ENCODE results near the gene CISD3. TPM values are rescaled to one million over a fixed set of nuclear protein-coding genes. Genes with fewer than 3 reads are reported as not detected.

CISD3 gene
- total RNA-seq, 1 experiment from 2014 or later = 9.9 TPM

DNA sequence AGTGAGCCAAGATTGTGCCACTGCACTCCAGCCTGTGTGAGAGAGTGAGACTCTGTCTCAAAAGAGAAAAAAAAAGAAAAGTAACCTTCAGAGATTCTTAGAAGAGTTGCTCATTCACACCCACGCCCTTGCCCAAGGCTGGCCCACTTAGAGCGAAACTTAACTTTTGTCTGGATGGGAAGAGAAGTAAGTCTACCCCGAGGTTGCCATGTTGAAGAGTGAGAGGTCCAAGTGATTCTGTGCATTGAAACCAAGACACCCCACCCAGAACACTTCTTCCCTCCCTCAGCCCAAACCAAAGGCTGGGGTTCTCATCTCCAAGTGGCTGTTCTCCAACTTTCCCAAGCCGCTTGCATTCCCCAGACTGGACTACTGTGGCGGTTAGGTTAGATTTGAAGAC, 2.4 kb upstream of the CISD3 start:
- DNase-seq (ENCODE audit: low read depth) = no peak

DNA sequence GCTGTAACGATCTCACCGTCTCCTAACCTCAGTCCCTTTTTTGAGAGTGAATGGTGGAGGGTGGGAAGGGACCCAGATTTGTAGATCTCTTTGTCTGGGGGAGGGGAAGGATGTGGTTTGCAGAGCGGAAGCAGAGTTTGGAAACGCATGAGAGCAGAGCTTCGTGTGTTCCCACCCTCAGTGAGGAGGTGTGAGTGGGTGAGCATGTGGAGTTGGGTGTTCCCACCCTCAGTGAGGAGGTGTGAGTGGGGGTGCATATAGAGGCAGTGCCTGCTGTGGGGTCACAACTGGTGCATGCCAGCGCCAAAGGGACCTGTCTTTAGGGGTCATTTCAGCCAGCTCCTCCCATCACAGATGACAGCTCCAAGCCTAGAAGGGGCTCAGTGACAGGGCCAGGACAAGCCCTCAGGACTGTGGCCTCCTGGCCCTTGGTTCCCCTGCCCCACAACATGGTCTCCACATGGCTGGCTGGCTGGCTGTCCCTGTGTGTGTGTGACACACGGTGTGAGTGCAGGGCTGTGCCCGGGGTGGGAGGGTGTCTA, 1.8 kb upstream of the CISD3 start:
- no peak for DNase-seq (ENCODE audit: low read depth)

DNA sequence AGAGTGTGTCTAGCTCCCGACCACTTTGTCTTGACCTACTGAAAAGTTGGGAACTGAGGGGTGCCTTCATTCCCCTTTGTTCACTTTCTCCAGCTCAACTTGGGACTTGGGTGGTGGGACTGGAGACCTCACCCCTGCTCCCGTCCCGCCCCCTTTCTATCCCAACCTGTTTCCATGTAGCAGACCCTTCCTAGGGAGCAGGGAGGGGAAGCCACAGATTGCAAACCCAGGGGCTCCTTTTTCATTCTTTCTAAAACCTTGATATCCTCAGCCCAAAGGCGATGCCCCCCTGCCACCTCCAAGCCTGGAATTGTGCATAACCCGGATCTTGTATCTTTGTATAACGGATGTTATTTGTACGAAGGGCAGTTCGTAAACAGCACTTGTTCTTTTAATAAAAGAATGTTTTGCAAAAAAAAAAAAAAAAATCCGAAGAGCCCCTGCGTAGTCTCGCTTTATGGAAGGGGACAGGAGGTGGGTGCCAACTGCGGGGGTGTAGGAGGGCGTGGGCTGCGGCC, 714 bp upstream of the CISD3 start:
- no peak for DNase-seq (ENCODE audit: low read depth)

DNA sequence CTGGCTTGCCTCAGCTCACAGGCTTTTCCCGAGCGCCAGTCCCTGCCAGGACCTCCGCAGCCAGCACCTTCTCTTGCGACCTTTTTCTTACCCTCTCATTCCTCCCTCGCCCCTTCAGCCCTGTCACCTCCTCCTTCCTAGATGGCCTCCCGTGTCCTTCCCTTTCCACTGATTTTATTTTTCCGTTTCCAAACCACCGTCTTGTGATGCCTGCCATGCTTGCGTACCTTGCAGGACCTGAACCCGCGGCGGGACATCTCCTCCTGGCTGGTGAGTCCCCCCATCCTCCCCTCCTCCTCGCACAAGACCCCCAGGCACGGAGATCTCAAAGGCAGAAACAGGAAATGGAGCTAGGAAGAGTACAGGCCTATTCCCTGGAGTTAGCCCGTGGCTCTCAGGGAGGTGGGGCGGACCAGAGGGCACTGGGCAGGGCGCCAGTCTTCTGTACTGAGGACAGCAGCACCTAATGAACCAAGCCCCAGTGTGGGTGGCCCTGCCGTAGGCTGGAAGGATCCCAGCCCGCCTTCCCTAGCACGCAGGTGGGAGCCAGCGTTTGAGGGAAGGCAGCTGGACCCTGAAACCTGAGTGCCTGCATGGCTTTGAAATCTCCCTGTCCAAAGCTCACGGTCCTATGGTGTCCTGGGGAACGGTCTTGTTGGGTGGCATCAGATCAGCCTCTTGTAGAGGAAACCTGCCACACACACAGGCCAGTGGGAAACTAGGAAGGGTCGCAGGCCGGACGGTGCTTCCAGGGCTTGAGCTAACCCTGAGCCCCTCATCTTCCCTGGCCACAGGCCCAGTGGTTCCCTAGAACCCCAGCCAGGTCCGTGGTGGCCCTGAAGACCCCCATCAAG, 612 bp downstream of the CISD3 start:
- peak; percentile 65 for DNase-seq (ENCODE audit: low read depth)

DNA sequence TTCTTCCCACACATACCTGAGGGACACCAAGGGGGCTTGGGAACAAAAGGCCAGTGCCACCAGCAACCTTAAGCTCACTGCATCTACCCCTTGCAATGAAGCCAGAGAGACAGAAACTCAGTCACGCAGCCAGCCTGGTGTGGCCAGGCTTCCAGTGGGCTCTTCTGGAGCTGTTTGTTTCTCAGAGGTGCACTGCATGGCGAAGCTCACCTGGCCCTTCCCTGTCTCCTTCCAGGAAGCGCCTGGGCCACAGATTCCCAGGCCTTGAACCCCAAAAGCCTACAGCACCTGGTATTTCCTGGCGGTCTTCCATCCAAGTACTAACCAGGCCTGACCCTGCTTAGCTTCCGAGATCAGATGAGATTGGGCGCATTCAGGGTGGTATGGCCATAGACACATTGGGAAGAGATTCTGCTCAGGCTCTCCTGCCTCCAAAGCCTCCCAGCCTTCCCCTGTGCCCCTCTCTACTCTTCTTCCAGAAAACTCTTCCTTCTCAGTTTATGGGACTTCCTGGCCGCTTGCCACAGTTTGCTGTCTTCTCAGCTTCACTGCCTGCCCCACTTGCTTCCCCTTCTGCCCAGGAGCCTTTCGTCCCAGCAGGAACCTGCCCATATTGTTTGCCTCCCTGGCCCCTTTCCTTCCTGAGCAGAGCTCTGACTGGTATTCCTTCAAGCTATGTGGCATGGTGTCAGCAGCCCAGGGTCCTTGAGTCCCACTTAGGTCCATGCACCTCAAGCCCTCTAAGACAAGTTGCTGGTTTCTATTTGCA, 1.6 kb downstream of the CISD3 start:
- no peak for DNase-seq (ENCODE audit: low read depth)

DNA sequence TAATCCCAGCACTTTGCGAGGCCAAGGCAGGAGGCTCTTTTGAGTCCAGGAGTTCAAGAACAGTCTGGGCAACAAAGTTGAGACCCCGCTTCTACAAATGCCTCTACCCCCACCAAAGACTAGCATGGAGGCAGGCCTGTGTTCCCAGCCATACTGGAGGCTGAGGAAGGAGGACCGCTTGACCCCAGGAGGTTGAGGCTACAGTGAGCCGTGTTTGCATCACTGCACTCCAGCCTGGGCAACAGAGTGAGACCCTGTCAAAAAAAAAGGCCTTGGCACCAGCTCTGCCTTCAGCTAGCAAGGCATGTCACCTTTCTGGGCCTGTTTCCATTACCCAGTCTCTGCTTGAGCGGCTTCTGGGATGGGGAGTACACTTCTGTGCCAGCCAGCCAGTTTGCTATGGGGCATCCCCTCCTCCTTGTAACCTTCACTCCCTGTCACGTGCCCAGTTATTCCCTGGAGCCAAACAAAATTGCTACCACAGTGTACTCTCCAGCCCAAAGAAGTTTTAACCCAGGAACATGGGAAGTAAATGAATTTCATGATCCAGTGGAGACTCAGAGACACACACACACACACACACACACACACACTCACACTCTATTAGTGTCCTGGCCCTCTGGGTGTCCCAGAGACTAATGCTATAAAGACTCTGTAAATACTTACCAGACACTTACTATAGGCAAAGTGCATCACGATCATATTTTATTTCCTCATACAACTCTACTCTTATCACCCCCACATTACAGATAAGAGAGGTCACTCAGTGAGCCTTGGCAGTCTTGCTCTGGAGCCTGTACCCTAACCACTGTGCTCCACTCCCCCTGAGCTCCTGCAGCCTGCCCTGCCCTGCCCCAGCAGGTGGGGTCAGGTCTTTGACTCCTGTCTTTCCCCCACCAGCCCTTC, 2.5 kb downstream of the CISD3 start:
- DNase-seq (ENCODE audit: low read depth) = no peak

DNA sequence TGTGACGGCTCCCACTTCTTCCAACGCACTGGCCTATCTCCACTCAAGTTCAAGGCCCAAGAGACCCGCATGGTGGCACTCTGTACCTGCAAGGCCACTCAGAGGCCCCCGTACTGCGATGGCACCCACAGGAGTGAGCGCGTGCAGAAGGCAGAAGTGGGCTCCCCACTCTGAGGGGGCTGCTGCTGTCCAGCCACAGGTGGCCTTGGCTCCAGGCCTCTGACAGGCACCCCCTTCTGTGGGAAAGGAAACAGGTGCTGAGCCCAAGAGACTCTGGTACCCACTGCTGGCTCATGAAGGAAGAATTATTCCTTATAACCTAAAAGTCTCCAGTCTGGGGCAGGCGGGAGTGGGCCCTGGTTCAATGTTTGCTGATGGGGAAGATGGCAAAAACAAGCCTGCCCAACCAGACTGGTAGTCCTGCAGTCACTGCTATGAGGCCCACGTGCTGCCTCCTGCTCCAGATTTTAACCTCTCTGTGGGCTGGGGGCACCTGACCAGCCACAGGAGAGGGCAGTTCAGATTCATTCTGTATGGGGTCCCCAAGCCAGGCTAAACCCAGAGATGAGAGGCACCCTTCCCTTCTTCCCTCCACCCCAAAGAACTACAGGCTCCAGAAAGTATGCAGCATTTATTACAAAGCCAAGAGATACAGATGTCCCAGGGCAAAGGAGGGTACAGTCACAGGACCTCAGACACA, 3.3 kb downstream of the CISD3 start:
- DNase-seq (ENCODE audit: low read depth) = no peak

DNA sequence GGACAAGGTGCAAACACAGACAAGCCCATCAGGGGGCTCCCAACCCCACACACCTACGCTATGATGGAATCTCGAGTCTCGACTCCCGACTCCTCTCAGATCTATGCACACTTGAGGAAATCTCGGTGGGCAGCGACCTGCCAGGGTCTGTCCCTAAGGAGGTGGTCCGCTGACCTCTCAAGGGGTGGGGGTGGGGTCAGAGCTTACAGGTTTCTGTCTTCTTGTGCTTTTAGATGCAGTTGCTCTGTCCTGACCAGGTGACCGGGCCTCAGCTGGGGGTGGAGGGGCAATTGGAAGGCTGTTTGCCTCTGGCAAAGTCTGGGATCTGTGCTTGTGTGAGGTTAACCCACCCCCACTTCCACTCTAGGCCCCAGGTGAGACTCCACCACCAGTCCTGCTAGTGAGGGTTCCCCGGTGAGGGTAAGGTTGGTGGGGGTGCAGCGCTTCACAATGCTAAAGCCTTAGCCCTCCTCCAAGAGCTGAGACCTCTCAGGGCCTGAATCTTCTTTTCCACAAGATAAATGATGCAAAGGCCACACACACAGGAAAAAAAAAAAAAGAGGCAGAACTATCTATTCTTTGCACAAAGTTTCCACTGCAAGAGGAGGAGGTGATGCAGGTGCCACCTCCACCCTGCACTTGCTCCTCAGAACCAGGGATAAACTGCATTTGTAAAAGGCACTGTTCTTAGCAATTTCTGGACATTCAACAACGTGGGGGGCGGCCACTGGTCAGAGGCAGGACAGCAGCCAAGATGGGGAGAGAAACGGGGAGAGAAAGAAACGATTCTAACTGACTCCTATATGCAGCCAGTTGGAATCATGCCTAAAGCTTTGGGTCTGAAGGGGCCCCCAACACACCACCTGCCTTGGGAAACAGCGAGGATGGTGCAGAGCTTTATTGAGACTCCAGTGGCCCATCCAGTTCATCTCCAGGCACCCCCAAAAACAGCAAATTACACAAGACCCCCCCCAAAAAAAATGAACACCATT, 4.1 kb downstream of the CISD3 start:
- no peak for DNase-seq (ENCODE audit: low read depth)

DNA sequence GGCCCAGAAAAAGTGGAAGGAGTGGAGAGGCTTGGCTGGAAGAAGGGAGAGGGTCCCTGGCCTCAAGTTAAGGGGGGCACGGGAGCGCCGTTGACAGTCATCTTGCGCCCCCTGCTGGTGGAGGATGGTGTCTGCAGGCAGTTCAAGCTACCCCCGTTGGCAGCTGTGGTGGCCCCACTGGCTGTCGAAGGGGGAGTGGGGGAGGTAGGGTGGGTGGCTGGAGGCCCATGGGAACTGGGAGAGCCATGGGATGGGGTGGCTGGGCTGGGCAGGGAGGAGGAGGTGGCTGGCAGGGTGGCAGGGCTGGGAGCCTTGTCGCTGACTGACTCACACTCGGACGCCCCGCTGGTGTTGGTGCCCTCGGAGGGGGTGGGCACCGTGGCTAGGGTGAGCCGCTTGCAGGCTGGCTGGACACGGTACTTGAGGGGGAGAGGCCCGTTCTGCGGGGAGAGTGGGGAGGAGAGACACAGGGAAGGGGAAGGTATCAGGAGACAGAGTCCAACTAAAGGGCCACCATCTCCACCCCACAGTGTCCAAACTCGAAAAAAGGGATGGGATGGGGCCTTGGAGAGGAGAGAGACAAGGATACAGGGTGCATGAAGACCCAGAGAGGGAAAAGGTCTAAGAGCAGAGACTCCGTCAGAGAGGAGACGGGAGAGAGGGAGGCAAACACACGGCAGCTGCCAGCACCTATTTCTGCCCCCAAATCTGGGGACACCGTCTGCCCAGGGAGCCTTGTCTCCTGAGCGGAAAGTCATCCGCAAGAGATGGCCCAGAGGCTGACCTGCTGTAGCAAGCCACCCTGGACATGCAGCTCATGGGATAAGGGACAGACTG, 5.2 kb downstream of the CISD3 start:
- no peak for DNase-seq (ENCODE audit: low read depth)

DNA sequence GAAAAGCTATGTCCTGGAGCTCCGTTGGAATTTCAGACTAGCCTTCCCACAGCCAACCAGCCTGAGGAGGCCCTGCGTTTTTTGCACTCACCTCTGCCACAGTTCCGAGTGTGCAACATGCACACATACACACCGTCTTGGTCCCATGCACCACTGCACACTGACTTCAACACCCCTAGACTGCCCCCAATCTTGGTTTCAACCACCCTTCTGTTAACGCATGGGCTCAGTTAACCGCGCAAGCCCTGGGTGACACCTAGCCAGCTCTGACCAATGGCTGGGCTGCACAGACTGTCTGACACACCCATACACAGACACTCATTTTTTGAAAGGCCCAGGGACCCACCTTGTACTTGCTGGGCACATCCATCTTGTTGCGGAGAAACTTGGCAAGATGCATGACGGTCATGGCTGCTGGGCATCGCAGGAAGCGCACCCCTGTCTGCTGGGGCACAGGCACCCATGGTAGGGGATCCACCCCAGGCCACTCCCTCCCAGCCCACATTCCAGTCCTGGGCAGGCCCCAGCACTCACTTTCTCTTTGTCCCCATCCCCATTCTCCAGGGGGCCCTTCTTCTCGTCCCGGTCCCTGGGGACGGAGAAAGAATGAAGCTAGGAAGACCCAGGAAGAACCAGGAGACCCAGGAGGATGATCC, 8.0 kb downstream of the CISD3 start:
- no peak for DNase-seq (ENCODE audit: low read depth)

DNA sequence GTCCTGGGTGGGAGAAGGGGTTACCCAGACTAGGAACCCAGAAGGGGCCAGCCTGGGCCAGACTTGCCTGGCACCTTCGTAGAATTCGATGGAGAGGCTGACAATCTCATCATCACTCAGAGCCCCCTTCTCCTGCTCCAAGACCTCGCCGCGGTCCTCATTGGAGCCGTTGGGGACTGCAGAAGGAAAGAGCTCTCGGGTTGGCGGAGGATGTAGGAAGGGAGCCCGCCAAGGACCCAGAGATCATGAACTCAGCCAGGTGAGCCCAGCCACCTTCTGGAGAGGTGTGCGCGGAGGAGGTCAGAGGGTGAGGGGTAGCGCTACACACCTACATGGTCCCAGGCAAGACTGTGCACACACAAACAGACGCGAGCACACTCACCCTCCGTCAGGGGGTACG, 8.5 kb downstream of the CISD3 start:
- no peak for DNase-seq (ENCODE audit: low read depth)

DNA sequence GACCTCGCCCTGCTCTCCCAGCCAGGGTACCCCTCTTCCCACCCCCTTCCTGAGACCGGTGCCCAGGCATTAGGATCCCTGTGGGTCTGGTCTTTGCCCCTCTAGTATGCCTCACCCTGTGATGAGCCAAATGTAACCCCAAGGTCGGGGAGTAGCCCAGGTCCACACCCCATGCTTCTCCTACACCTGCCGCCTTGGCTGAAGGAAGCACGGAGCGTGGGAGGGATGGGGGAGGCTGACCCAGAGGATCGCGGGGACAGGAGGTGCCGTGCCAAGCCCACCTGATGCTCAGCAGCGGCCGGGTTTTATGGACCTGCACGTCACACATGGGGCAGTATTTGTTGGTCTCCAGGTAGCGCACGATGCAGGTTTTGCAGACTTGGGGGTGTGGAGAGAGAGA, 9.2 kb downstream of the CISD3 start:
- no peak for DNase-seq (ENCODE audit: low read depth)

DNA sequence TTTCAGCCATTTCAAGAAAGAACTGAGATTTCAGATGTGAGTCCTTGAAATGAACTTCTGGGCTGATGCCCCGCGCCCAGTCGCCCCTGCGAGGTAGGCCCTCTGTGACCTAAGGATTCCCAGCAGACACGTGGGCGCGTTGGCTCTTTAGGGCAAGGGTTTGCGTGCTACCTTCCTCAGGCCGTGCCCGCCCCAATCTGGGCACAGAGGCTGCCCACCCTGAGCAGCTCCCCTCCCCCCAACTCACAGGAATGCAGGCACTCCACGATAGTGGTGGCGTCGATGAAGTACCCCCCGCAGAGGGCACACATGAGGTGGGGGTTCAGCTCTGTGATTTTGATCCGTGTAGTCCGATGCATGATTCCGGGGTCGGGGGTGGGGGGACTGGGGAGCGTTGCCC, 9.9 kb downstream of the CISD3 start:
- DNase-seq (ENCODE audit: low read depth) = no peak

DNA sequence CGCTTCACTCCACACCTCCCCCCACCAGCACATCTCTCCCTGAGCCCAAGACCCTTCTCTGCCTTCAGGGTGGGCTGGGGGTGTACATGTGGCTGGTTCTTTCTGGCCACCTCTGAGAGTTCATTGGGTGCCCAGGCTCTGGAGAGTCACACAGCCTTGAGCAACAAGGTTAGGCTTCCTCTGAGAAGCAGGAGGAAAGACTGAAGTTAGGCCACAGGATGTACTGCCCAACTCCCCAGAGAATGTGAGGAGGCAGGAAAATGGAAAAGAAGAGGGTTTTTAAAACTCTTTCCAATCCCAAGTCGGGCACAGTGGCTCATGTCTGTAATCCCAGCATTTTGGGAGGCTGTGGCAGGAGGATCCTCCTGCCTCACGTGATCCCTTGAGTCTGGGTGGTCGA, 10.7 kb downstream of the CISD3 start:
- no peak for DNase-seq (ENCODE audit: low read depth)

DNA sequence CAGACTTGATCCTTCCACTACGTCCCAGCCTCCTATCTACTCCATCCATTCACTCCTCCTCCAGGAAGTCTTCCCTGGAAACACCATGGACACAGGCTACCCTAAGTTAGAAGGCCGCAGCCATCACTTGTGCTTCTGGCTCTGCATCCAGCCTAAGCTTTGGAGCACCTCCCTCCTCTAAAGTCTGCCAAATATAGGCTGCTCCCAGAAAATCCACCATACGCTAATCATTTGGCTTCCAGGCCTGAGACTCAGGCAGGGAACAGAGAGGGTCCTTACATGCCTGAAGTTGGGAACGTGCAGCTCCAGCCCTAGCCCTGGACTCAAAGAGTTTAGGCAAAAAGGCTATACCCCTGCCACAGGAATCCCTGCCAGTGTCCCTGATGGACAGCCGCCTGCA, 11.3 kb downstream of the CISD3 start:
- DNase-seq (ENCODE audit: low read depth) = no peak

DNA sequence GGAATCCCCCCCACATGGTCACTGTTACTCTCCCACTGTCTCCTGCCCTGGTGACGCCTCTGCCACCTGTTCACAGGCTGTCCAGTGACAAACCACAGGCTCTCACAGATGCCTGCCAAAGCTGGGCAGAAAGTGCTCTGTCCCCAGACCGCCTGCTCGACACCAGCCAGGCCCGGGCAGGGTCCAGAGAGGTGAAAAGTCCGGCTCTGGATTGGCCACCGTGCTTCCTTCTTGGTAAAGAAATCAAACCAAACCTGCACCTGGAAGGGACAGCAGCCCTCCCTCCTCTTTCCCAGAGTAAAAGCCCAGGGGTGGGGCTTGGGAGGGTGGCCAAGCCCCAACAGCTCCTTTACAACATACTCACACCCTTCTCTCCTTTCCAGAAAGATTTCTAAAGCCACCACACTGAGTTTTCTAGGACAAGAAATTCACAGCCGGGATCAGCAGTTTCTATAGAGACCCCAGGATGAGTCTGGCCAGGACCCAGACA, 11.8 kb downstream of the CISD3 start:
- no peak for DNase-seq (ENCODE audit: low read depth)

DNA sequence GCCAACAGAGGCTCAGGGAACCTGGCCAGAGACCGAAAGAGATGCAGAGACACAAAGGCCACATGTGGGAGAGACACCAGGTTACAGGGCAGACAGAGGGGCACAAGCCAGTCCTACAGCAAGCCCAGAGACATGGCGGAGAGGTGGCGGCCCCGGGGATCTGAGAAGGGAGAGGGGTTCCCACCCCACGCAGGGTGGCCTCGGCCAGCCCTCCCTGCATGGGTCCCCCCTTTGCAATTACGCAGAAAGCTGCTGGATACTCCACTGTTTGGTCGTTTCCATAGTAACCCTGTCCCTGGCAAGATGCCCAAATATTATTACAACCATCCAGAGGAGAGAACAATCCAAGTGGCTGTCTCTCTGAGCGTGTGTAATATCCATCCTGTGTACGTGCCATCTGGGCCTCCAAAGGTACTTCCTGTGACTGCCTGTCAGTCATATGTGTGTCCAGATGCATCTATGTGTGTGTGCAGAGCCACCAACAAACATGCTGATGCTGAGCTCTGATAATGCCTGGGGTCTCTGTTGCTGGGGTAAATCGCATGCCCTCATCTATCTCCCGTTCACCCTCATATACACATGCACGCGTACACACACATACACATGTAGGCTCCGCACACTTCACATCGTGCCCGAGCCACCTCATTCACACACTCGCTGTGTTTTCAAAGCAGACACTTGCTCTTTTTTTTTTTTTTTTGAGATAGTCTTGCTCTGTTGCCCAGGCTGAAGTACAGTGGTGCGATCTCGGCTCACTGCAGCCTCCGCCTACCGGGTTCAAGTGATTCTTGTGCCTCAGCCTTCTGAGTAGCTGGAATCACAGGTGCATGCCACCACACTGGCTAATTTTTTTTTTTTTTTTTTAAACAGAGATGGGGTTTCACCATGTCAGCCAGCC, 12.5 kb downstream of the CISD3 start:
- peak; percentile 82 for DNase-seq (ENCODE audit: low read depth)
